Neural progenitor cell (in vitro differentiated cells): Measurements from ENCODE around the gene PEX5L.

Source experiments
- CTCF ChIP-seq: fragments of 200-600 bp; sonication (generic); IDR thresholded peaks from 2 replicates; pipeline ENCODE4 v1.5.1; 2017; ENCODE audit warnings: antibody characterized with exemption, mild to moderate bottlenecking
- EZH2phosphoT487 ChIP-seq: fragments of 200-600 bp; sonication (generic); IDR thresholded peaks from 2 replicates; pipeline ENCODE4 v1.6.1; 2017; ENCODE audit warnings: antibody characterized with exemption

- TF ChIP-seq CTCF (no peak), EZH2phosphoT487 (no peak)
These were observed 267.1 kb downstream of the PEX5L start for GRCh38 chr3:179769411-179770247.
